Stimulated activated CD4-positive, alpha-beta T cell treated with anti-CD3 and anti-CD28 coated beads, Interleukin-15, amount 100 ng/mL, for 1 hour (primary cell): ENCODE results near the gene KRT75.

Source experiments
- DNase-seq, 2 donors: peaks; one replicate each; pipeline ENCODE4 v3.0.0-alpha.2; 2020; ENCODE audit warnings: low read depth in 1 of 2, low spot score in 1 of 2

Gene KRT75

GRCh38 chr12:52440821-52441319 is 6.7 kb upstream of the KRT75 start:
- no peak for DNase-seq

GRCh38 chr12:52439845-52440244 is 5.7 kb upstream of the KRT75 start:
- no peak for DNase-seq

- no peak for DNase-seq
Observed at GRCh38 chr12:52439420-52439819, 5.2 kb upstream of the KRT75 start.

- no peak for DNase-seq
Observed at GRCh38 chr12:52438305-52439301, 4.4 kb upstream of the KRT75 start.

- no peak for DNase-seq
Observed at GRCh38 chr12:52437508-52437907, 3.3 kb upstream of the KRT75 start.

- DNase-seq, result no peak
Observed at GRCh38 chr12:52436828-52437474, 2.8 kb upstream of the KRT75 start.

GRCh38 chr12:52436000-52436827 is 2.0 kb upstream of the KRT75 start:
- DNase-seq, result no peak

GRCh38 chr12:52435659-52435999 is 1.5 kb upstream of the KRT75 start:
- no peak for DNase-seq

GRCh38 chr12:52434760-52435530 is 774 bp upstream of the KRT75 start:
- DNase-seq, result no peak

GRCh38 chr12:52433501-52434080 is 580 bp downstream of the KRT75 start:
- DNase-seq, result no peak

- DNase-seq, result no peak
Observed at GRCh38 chr12:52432559-52433207, 1.5 kb downstream of the KRT75 start.

- DNase-seq, result no peak
Observed at GRCh38 chr12:52428121-52428520, 6.0 kb downstream of the KRT75 start.

- DNase-seq, result no peak
Observed at GRCh38 chr12:52427083-52427482, 7.1 kb downstream of the KRT75 start.

- no peak for DNase-seq
Observed at GRCh38 chr12:52426034-52426433, 8.1 kb downstream of the KRT75 start.

- no peak for DNase-seq
Observed at GRCh38 chr12:52425466-52425865, 8.7 kb downstream of the KRT75 start.

- DNase-seq, result no peak
Observed at GRCh38 chr12:52423661-52424500, 10.3 kb downstream of the KRT75 start.

- DNase-seq, result no peak
Observed at GRCh38 chr12:52423035-52423434, 11.1 kb downstream of the KRT75 start.

- no peak for DNase-seq
Observed at GRCh38 chr12:52419656-52420055, 14.5 kb downstream of the KRT75 start.

GRCh38 chr12:52418576-52419110 is 15.5 kb downstream of the KRT75 start:
- DNase-seq, result no peak
